Kasumi-1 (cell line): Measurements from ENCODE around the gene HOTAIR.

Experiments
- DNase-seq, 2 experiments: peaks; one replicate each; lab custom pipeline; 2025; lab: John Stamatoyannopoulos, UW

HOTAIR gene

GRCh38 chr12:54000116-54001114, 25.7 kb upstream of the HOTAIR start, which contains the start of gene HOXC9:
Gene HOXC9 (plus strand): TSS chr12:54000161. CDS start chr12:54000189, 28 bp downstream.
- no peak for DNase-seq

- no peak for DNase-seq
Observed at GRCh38 chr12:53999559-54000115, 24.9 kb upstream of the HOTAIR start.

GRCh38 chr12:53998900-53999236, 24.1 kb upstream of the HOTAIR start:
- DNase-seq = no peak

- DNase-seq = no peak
Observed at GRCh38 chr12:53998110-53998899, 23.6 kb upstream of the HOTAIR start.

GRCh38 chr12:53997204-53998109, 22.7 kb upstream of the HOTAIR start:
- DNase-seq = no peak

- DNase-seq = no peak
Observed at GRCh38 chr12:53996240-53997203, 21.8 kb upstream of the HOTAIR start.

- peak; percentile 15 to 20 for DNase-seq
Observed at GRCh38 chr12:53995378-53996239, 20.9 kb upstream of the HOTAIR start.

GRCh38 chr12:53995002-53995377, 20.2 kb upstream of the HOTAIR start:
- no peak for DNase-seq

GRCh38 chr12:53994264-53995001, 19.7 kb upstream of the HOTAIR start:
- DNase-seq = no peak

GRCh38 chr12:53994009-53994263, 19.2 kb upstream of the HOTAIR start:
- DNase-seq = no peak

- no peak for DNase-seq
Observed at GRCh38 chr12:53993162-53994008, 18.6 kb upstream of the HOTAIR start.

- no peak for DNase-seq
Observed at GRCh38 chr12:53992377-53992889, 17.7 kb upstream of the HOTAIR start.

- DNase-seq = no peak
Observed at GRCh38 chr12:53991077-53991460, 16.3 kb upstream of the HOTAIR start.

GRCh38 chr12:53990311-53991076, 15.7 kb upstream of the HOTAIR start:
- DNase-seq = no peak

GRCh38 chr12:53989227-53990113, 14.7 kb upstream of the HOTAIR start:
- DNase-seq = peak; percentile 50 to 78
